PC-9 (cell line): ENCODE data around the gene CDY1. TPM values are rescaled to one million over a fixed set of nuclear protein-coding genes. Genes with fewer than 3 reads are reported as not detected.
"Not testable (repeated sequence)": the region's sequence is repeated elsewhere in the genome, so short reads cannot be mapped to it uniquely, and the experiment has no call there.

Experiments
- BruUV-seq: library from RNA; stranded (reverse); fragments of 400-500 nt; replicated peaks from 2 replicates; lab custom pipeline; 2021; lab: Mats Ljungman, UMichigan
- CTCF ChIA-PET: fragments of 300-600 bp; sonication (Branson Sonifier 250); formaldehyde crosslinking; loops from one replicate; lab custom pipeline; 2022; ENCODE audit warnings: antibody characterized with exemption; lab: Charles Lee
- POLR2A ChIA-PET: fragments of 300-600 bp; sonication (Branson Sonifier 250); formaldehyde crosslinking; loops from one replicate; lab custom pipeline; 2022; ENCODE audit warnings: antibody characterized with exemption; ENCODE audit not compliant: unreplicated experiment; lab: Charles Lee
- DNase-seq, 2 experiments: peaks; one replicate each; pipeline versions ENCODE4 v3.0.0 to v3.0.0-alpha.2; 2015 to 2022; ENCODE audit warnings: mixed read lengths in 1 of 2
- H2AFZ ChIP-seq: fragments of 200-600 bp; sonication (generic); 2 replicates; pipeline ENCODE4 v1.8.1; 2017; ENCODE audit warnings: antibody characterized with exemption
- H3F3A ChIP-seq: fragments of 200-600 bp; sonication (generic); 2 replicates; pipeline ENCODE4 v1.8.1; 2017; ENCODE audit warnings: antibody characterized with exemption, mild to moderate bottlenecking, low read depth; ENCODE audit not compliant: insufficient read depth
- H3K27ac ChIP-seq: fragments of 200-600 bp; sonication (generic); 2 replicates; pipeline ENCODE4 v1.6.1; 2016; ENCODE audit warnings: mixed run types
- H3K27me3 ChIP-seq: fragments of 200-600 bp; sonication (generic); 2 replicates; pipeline ENCODE4 v1.6.1; 2016; ENCODE audit warnings: low read depth, mixed run types; ENCODE audit not compliant: insufficient read depth
- H3K36me3 ChIP-seq: fragments of 200-600 bp; sonication (generic); 2 replicates; pipeline ENCODE4 v1.6.1; 2016; ENCODE audit warnings: low read depth, mixed run types
- H3K4me1 ChIP-seq: fragments of 200-600 bp; sonication (generic); replicated peaks from 2 replicates; pipeline ENCODE4 v1.6.1; 2016; ENCODE audit warnings: mixed run types; ENCODE audit not compliant: insufficient read depth
- H3K4me2 ChIP-seq: fragments of 200-600 bp; sonication (generic); 2 replicates; pipeline ENCODE4 v1.6.1; 2017; ENCODE audit warnings: mixed run types
- H3K4me3 ChIP-seq: fragments of 200-600 bp; sonication (generic); 2 replicates; pipeline ENCODE4 v1.6.1; 2016; ENCODE audit warnings: mixed run types
- H3K79me2 ChIP-seq: fragments of 200-600 bp; sonication (generic); 2 replicates; pipeline ENCODE4 v1.6.1; 2017; ENCODE audit warnings: low read depth, mixed run types
- H3K9me2 ChIP-seq: fragments of 200-600 bp; sonication (generic); 2 replicates; pipeline ENCODE4 v1.8.1; 2017; ENCODE audit warnings: mild to moderate bottlenecking; ENCODE audit not compliant: insufficient read depth
- H3K9me3 ChIP-seq: fragments of 200-600 bp; sonication (generic); 2 replicates; pipeline ENCODE4 v1.8.1; 2016; ENCODE audit warnings: low read depth; ENCODE audit not compliant: insufficient read depth
- H4K20me1 ChIP-seq: fragments of 200-600 bp; sonication (generic); 2 replicates; pipeline ENCODE4 v1.8.1; 2017; ENCODE audit not compliant: insufficient read depth
- intact Hi-C: fragments of 100-400 bp; cut with micrococcal nuclease; formaldehyde crosslinking; loops from one replicate; pipeline ENCODE4 v1.10.0; 2022; ENCODE audit not compliant: unreplicated experiment
- total RNA-seq: library from RNA; stranded (reverse); gene quantifications from 2 replicates; pipeline ENCODE4 v1.2.3, GENCODE V29; 2021

The CDY1 gene
- total RNA-seq, 1 experiment from 2014 or later = not detected

GRCh38 chrY:25643024-25643915, 21.4 kb downstream of the CDY1 start:
- H3K9me3 ChIP-seq, H3K4me2 ChIP-seq, CTCF ChIA-PET, POLR2A ChIA-PET, H3F3A ChIP-seq, intact Hi-C loops, H3K36me3 ChIP-seq, H2AFZ ChIP-seq, H3K27me3 ChIP-seq, H3K9me2 ChIP-seq, H3K4me1 ChIP-seq, H3K4me3 ChIP-seq, H3K79me2 ChIP-seq, BruUV-seq, H3K27ac ChIP-seq, DNase-seq, H4K20me1 ChIP-seq: not testable (repeated sequence)
